Ovary (tissue), 9 donors: Measurements from ENCODE around the gene SLC30A7. TPM values are rescaled to one million over a fixed set of nuclear protein-coding genes. Genes with fewer than 3 reads are reported as not detected.

Experiments
- DNase-seq, 5 donors: peaks; one replicate each; pipeline ENCODE4 v3.0.0-alpha.2; 2019 to 2020
- H3K27ac ChIP-seq, 2 donors: fragments of 200-600 bp; one replicate each; pipeline versions ENCODE4 v1.5.1 to v1.8.0; 2019 to 2022
- H3K27me3 ChIP-seq: fragments of 200-600 bp; one replicate; pipeline ENCODE4 v1.8.0; 2022
- H3K36me3 ChIP-seq: fragments of 200-600 bp; sonication (generic); one replicate; pipeline ENCODE4 v1.5.1; 2019
- H3K4me1 ChIP-seq: one replicate; pipeline ENCODE4 v1.8.1; 2013; ENCODE audit warnings: mild to moderate bottlenecking, moderate library complexity; ENCODE audit not compliant: insufficient read depth
- H3K4me3 ChIP-seq: fragments of 200-600 bp; sonication (generic); one replicate; pipeline ENCODE4 v1.5.1; 2017
- H3K9me3 ChIP-seq, 2 donors: fragments of 200-600 bp in 1 of 2; sonication (generic) in 1 of 2; one replicate each; pipeline versions ENCODE4 v1.5.1 to v1.8.1; 2013 to 2019; ENCODE audit warnings: mild to moderate bottlenecking in 1 of 2, moderate library complexity in 1 of 2
- EP300 ChIP-seq: sonication (generic); formaldehyde crosslinking; IDR thresholded peaks from one replicate; pipeline ENCODE4 v1.6.1; 2017; ENCODE audit warnings: antibody characterized with exemption
- POLR2A ChIP-seq: fragments of 450-650 bp; IDR thresholded peaks from one replicate; pipeline ENCODE4 v1.6.1; 2017; ENCODE audit warnings: antibody characterized with exemption, mild to moderate bottlenecking, moderate library complexity
- whole genome bisulfite sequencing, 3 donors: extraction: QIAGEN DNeasy Blood & Tissue Kit in 1 of 3; methylation state at CpG; one replicate each; pipeline versions ENCODE4 v1.1.5 to v1.1.7; 2013 to 2017; 5-methylcytosine and 5-hydroxymethylcytosine counted together
- intact Hi-C, 4 donors: fragments of 100-400 bp; cut with DNase I; formaldehyde crosslinking; loops; one replicate each; pipeline versions ENCODE4 v1.11.0 to v1.15.1; 2022 to 2023
- polyA plus RNA-seq, 2 donors: library from polyadenylated mRNA; stranded (reverse); fragments of 200-250 nt in 1 of 2; fragments of 350-450 nt in 1 of 2; fragmentation: Illumina TruSeq in 1 of 2; extraction: RNeasy Lipid Tissue Mini Kit (QIAGEN cat#74804) in 1 of 2; gene quantifications; one replicate each; pipeline ENCODE4 v1.2.3, GENCODE V29; 2013 to 2014
- total RNA-seq, 7 donors: library from RNA; depleted of rRNA in 2 of 7; stranded (reverse); fragments of >200 nt in 2 of 7; fragmentation: NEBNext Ultra II Directional in 3 of 7; extraction: Animal tissue kit (Norgen Biotek cat#: 25700) in 3 of 7; gene quantifications; one replicate each; pipeline versions ENCODE4 v1.1.0 to v1.2.4, GENCODE V29; 2016 to 2023
- TF ChIP-seq, protein P1 (sequence below), 3 donors: fragments of 450-650 bp in 2 of 3; fragments of 200-600 bp in 1 of 3; IDR thresholded peaks; one replicate each; pipeline versions ENCODE4 v1.5.1 to v1.8.0; 2016 to 2022; ENCODE audit warnings: antibody characterized with exemption in 3 of 3, mild to moderate bottlenecking in 1 of 3
- donor health status: DM: no; HTN: no; CAD: no; lungs with moderate emphysema.
- donor health status: DM: no; HTN: no; CAD: no.
- donor health status: Bipolar disorder and iron deficiency.
- donor health status: DM: yes; HTN: yes; CAD: no.
- donor health status: DM: no; HTN: no; CAD: no.
- donor health status: DM: yes; HTN: yes; CAD: no.

SLC30A7 gene
- total and polyA plus RNA-seq, 9 donors = 4.1 to 25.3 (median 15.4) TPM

DNA sequence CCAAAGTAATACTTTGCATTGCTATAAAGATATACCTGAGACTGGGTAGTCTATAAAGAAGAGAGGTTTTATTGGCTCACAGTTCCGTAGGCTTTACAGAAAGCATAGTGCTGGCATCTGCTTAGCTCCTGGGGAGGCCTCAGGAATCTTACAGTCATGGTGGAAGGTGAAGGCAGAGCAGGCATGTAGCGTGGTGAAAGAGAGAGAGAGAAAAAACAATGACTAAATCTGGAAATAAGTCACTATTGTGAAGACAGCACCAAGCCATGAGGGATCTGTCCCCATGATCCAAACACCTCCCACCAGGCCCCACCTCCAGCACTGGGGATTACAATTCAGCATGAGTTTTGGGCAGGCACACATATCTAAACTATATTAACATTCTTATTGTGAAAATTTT lies 30.4 kb downstream of the SLC30A7 start:
- H3K4me3 ChIP-seq = no peak overlapping the region
- H3K9me3 ChIP-seq = no peaks in the 10 kb centered on the region
- H3K27ac ChIP-seq = no peak overlapping the region
- DNase-seq = no peak
- TF ChIP-seq, protein P1, sequence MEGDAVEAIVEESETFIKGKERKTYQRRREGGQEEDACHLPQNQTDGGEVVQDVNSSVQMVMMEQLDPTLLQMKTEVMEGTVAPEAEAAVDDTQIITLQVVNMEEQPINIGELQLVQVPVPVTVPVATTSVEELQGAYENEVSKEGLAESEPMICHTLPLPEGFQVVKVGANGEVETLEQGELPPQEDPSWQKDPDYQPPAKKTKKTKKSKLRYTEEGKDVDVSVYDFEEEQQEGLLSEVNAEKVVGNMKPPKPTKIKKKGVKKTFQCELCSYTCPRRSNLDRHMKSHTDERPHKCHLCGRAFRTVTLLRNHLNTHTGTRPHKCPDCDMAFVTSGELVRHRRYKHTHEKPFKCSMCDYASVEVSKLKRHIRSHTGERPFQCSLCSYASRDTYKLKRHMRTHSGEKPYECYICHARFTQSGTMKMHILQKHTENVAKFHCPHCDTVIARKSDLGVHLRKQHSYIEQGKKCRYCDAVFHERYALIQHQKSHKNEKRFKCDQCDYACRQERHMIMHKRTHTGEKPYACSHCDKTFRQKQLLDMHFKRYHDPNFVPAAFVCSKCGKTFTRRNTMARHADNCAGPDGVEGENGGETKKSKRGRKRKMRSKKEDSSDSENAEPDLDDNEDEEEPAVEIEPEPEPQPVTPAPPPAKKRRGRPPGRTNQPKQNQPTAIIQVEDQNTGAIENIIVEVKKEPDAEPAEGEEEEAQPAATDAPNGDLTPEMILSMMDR (IDR thresholded peaks at IDR 0.05) = no peak
- TF ChIP-seq EP300 (no peak), POLR2A (no peak)
- intact Hi-C loops = loop anchor here in 2 of 4 donors (10.0 kb wide), 3 partner anchors 309 to 369 kb away; partner anchors contain the start of gene S1PR1 (in 1 of the 2)
- no peaks in the 10 kb centered on the region for H3K36me3 ChIP-seq
- no peaks in the 10 kb centered on the region for H3K4me1 ChIP-seq
- no peaks in the 10 kb centered on the region for H3K27me3 ChIP-seq
- 93 to 99% (median 98%) methylated on average over 2 of the region's 2 CpGs for WGBS, 3 donors

DNA sequence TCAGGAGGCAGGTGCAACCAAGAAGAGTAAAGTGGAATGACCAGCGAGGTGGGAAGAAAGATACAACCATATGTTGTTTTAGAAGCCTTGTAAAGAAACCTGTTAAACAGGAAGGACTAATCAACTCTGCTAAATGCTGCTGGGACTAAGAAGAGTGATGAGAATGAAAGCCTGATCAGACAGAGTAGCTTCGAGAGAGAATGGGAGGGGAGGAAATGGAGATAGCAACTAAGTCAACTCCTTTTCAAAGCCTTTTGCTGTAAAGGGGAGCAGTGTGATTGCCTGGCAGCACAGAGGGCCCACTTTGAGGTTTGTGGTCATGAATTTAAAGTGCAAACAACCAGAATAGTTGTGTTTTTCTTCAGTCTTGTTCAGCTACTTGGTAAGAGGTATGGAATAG lies 31.4 kb downstream of the SLC30A7 start:
- intact Hi-C loops = loop anchor here in 2 of 4 donors (10.0 kb wide), 3 partner anchors 308 to 368 kb away; partner anchors contain the start of gene S1PR1 (in 1 of the 2)
- Histone ChIP-seq H3K9me3 (no peaks in the 10 kb centered on the region), H3K36me3 (no peaks in the 10 kb centered on the region), H3K27me3 (no peaks in the 10 kb centered on the region), H3K27ac (no peak overlapping the region), H3K4me3 (no peak overlapping the region), H3K4me1 (no peaks in the 10 kb centered on the region)
- TF ChIP-seq EP300 (no peak), POLR2A (no peak)
- TF ChIP-seq, protein P1 (IDR thresholded peaks at IDR 0.05) = no peak
- no peak for DNase-seq
- WGBS, 3 donors = 74 to 82% (median 76%) methylated on average over 2 of the region's 2 CpGs

DNA sequence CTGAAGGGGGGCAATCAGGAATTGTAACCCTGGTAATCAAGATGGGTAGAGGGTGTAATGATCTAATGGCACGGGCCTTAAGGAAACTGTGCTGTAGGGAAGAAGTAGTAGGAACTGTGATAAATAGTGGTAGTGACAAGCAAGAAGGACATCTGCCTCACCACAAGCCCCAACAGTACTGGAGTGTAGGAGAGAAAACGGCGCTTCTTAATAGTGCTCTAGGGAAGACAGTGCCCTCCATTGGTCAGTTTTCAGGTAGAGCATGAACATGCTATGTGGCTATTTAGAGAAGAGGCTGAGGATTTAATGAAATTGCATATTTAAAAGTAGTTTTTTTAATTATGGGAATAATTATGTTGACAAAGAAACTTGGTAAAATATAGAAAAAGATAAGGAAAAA lies 32.2 kb downstream of the SLC30A7 start:
- Histone ChIP-seq H3K4me3 (no peak overlapping the region), H3K9me3 (no peaks in the 10 kb centered on the region), H3K4me1 (no peaks in the 10 kb centered on the region), H3K36me3 (no peaks in the 10 kb centered on the region), H3K27ac (no peak overlapping the region), H3K27me3 (no peaks in the 10 kb centered on the region)
- intact Hi-C loops = loop anchor here in 2 of 4 donors (10.0 kb wide), 3 partner anchors 307 to 367 kb away; partner anchors contain the start of gene S1PR1 (in 1 of the 2)
- TF ChIP-seq EP300 = no peak
- TF ChIP-seq POLR2A = no peak
- TF ChIP-seq, protein P1 (IDR thresholded peaks at IDR 0.05) = no peak
- no peak for DNase-seq
- 87 to 100% (median 92%) methylated on average over 3 of the region's 3 CpGs for WGBS, 3 donors

DNA sequence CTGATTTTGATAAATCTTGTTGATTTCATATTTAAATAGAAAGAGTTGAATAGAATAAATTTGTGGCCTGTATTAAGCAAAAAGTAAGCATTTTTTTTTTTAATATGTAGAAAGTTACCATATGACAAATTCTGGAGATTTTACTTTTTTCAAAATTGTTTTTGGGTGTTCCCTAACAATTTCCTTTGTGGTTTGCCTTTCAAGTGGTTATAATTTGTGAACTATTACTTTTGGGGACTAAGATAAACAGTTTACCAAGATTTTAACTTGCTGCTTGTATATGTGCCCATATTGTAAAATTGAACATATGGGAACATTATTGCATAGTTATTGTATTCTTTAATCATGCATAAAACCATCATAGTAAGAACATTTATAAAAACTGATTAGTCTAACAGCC lies 34.6 kb downstream of the SLC30A7 start:
- intact Hi-C loops = no loop called here
- no peaks in the 10 kb centered on the region for H3K36me3 ChIP-seq
- H3K27ac ChIP-seq = no peak overlapping the region
- DNase-seq = no peak
- TF ChIP-seq EP300 = no peak
- TF ChIP-seq, protein P1 (IDR thresholded peaks at IDR 0.05) = no peak
- no peak for TF ChIP-seq POLR2A
- H3K4me3 ChIP-seq = no peak overlapping the region
- no peaks in the 10 kb centered on the region for H3K9me3 ChIP-seq
- H3K4me1 ChIP-seq = no peaks in the 10 kb centered on the region
- H3K27me3 ChIP-seq = no peaks in the 10 kb centered on the region
